IPS DF 4.7 (cell line): ENCODE results near the gene MMD.

ENCODE experiments used
- DNase-seq: peaks from one replicate; pipeline ENCODE4 v3.0.0-alpha.2; 2013; ENCODE audit warnings: low spot score; ENCODE audit errors: extremely low read depth

The MMD gene

DNA sequence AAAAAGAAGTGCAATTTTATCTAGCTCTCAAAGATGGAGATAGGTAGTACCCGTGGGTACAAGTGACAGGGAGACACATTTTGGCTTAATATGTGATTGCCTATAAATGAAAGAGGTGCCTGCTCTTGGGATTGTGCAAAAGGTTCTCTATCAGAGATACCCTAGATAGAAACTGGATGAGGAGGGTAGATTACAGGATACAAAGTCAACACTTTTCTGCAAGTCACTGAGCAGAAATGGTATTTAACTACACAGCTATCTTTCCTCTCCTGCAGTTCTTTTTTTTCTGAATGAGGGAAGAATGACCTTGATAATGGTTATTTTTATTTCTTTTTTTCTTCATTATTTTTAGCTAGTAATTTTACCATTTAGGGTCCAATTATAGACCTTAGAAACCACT lies 67.6 kb downstream of the MMD start:
- no peak for DNase-seq

DNA sequence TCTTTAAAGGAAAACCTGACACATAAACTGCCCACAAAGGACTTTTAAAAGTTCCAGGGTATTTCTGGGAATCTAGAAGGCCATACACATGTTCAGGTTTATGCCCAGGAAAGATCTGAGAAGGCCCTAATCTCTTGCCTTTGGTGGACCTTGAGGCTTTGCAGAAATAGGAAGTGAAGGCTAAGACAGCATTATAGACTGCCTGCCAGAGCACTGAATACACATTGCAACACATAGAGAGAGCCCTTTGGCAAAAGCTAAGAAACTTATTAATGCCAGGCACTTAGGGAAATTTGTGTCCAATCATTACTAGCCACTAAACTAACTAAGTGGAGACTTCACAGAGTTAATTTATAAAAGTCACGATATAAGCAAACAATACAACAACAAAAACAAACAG lies 70.4 kb downstream of the MMD start:
- DNase-seq, result no peak

DNA sequence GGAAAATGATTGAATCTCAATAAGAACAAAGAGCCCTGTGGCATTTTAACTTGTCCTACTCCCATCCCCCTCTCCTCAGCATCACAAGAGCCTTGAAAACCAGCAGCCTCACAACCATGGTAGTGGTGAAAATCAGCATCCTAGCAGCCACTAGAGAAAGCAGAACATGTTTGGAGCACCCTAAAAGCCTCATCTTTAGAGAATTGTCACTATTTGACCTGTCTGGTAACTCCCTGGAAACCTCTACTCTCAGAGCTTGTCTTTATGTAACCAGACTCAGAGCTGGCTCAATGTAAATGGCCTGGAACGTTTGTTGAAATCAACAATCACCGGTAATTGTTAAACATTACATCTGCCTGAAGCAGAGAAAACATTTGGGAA lies 70.8 kb downstream of the MMD start:
- DNase-seq, result no peak

DNA sequence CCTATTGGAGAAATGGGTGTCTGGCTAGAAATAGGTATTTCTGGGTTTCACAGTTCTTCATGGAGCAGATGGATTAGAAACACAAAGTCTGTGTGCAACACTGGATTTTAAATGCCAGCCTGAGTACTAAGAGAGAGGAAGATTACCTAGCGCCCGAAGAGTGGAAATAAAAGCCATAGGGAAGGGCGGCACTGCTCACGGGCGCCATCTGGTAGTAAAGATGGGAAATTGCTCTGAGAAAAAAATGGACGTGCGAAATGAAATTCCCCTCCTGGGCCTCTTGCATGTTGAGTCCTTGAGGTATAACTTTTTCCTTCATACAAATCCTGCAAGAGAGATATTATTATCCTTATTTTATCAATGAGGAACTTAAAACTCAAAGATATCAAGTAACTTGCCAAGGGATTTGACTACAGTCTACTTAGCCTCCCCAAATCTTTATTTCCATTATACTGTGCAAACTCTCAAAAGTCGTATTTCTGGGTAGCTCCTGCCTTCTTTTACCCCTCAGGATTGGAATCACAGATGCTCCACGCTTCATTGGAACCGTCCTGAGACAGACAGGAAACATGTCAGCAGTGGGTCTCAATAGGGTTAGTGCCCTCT lies 72.8 kb downstream of the MMD start:
- DNase-seq, result no peak

DNA sequence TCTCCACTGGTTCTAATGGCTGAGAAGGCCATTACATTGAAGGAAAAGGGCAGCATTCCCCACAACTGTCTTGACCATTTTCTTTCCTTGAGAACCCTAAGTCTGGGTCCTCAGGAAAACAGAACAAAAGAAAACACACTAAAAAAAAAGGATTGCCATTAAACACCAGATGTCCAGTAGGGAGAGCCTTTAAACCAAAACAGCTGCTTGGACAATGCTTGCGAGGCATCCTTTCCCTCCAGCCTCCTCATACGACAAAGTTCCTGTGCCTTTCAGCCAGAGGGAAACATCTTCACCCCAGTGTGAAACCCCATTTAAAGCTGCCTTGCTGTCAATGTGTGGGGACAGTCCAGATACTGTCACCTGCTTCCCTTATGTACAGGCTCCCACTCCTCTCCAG lies 74.3 kb downstream of the MMD start:
- DNase-seq, result no peak

DNA sequence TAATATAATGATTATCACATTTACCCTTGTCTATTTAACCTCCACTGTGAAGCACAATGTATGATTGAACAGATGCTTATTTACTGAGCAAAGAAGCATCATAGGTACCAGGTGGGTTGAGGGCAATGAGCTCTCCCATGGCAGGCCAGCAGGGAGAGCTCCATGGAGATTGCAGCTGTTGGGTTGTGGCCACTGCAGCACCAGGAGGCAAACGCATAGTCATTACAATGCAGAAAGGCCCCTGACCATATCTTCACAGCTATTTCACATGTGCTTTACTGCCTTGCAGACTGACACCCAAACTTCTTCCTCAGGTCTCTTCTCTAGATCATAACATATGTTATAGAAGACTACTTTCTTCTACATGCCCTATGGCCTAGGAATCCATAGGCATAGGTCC lies 75.0 kb downstream of the MMD start:
- no peak for DNase-seq

DNA sequence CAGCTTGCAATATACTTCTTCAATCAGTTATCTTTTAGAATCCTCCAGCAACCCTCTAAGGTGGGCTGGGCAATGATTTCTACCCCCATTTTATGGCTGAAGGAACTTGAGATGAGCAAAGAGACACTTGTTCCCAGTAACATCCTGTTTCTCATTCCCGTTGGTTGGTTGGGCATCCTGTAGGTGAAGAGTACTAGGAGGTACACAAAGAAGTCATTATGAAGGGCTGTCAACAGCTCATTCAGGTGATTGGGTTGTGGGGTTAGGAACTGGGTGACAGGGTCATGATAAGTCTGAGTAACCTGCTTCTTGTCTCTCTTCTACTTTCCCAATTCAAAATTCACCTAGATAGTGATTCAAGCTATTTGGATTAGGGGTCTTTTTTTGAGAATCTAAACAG lies 76.5 kb downstream of the MMD start:
- no peak for DNase-seq

DNA sequence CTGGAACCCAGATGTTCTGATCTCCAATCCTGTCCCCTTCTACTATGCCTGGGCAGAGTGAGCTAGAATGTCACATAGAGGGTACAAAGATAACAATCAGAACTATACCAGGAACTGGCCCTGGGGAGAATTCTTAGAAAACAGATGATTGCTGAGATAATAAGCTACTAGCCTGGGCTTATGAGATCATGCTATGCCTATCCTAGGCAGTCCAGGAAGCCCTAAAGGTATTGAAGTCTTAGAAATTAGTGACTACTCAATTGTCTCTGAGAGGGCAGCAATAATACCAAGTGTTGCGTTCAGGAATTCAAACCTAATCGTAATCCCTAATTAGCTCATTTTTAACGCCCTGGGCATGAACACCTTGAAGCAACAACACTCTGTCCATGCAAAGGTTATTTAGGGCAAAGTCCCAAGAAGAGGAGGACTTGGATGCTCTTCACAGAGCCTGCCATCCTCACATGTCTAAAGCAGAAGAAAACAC lies 77.1 kb downstream of the MMD start:
- DNase-seq, result no peak

DNA sequence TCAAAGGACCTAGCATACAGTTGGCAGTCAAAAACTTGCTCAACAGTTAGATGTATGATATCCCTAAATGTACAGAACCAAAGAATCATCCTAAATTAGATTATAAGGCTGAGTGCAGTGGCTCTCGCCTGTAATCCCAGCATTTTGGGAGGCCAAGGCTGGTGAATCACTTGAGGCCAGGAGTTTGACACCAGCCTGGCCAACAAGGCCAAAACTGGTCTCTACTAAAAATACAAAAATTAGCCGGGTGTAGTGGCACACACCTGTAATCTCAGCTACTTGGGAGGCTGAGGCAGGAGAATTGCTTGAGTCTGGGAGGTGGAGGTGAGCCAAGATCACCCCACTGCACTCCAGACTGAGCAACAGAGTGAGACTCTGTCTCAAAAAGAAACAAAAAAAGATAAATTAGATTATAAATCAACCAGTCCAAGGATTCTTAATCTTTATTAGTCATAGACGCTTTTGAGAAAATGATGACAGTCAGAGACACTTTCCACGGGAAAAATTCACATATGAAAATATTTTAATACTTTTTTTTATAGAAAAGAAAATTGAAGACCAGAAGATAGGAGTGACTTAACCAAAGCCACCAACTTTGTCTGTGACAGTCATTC lies 77.6 kb downstream of the MMD start:
- DNase-seq, result no peak

DNA sequence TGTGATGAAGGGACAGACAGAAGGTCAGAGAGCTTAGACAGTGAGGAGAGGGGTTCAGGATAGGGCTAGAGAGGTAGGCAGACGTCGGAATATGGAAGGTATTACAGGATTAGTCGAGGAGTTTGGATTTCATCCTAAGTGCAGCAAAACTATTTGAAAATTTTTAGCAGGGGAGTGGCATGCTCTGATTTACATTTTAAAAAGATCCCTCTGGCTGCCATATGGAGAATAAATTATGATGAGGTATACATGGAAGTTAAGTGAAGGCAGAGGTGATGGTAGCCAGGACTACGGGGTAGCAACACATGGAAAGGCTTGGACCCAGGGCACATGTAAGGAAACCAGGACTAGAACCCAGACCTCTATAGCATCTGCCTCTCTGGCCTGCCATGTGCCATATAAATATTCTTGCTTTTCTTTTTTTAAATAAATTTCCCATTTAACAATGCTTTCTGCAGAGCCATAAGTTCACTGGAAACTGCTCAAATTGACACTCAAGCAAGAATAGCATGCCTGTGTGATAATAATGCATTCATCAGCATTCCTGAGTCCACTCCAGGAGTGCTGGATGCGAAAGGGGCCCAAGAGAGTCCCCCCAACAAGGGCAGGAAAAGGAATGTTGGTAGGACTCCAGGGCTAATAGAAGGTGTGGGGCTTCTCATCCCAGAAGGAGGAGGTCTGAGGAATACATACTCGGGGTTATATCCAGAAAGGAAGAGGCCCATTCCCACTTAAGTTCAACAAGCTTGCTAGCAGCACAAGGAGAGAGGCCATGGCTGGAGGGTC lies 78.6 kb downstream of the MMD start:
- DNase-seq, result no peak
